ENCODE measurements around the gene TCF23. TPM values are rescaled to one million over a fixed set of nuclear protein-coding genes. Genes with fewer than 3 reads are reported as not detected.

TCF23 gene
- total and polyA plus RNA-seq, 2 of the 8 experiments (the other 6 are each of a cell fraction or from before 2014, with no cell fraction given): 0.02 TPM; not detected in 1

DNA sequence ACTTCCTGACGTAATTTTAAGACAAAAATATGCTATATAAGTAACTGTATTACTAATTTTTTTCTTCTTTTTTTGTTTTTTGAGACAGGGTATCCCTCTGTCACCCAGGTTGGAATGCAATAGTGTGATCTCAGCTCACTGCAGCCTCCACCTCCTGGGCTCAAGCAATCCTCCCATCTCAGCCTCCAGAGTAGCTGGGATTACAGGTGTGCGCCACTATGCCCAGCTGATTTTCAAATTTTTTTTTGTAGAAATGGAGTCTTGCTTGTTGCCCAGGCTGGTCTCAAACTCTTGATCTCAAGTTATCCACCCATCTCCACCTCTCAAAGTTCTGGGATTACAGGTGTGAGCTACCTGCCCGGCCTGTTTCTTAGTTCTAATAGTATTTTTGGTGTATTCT is 29.7 kb downstream of the TCF23 start:
- Histone ChIP-seq H3K79me2 (ENCODE audit: control insufficient read depth in 1 of 2, insufficient read depth in 2 of 2, low read length in 2 of 2) (no peaks in the 10 kb centered on the region), H4K91ac (replicated peaks; ENCODE audit: insufficient read length, low read length) (no peak overlapping the region), H3K23me2 (ENCODE audit: low read depth, low read length) (no peaks in the 10 kb centered on the region), H2BK15ac (ENCODE audit: low read length) (no peak overlapping the region), H3K18ac (ENCODE audit: extremely low read depth, low read length) (no peak overlapping the region), H3K36me3 (ENCODE audit: control insufficient read depth in 2 of 4, insufficient read depth in 4 of 4, low read length in 3 of 4) (no peaks in the 10 kb centered on the region), H3K4me2 (ENCODE audit: insufficient read depth in 1 of 2, low read depth in 2 of 2, low read length in 2 of 2) (no peak overlapping the region), H2BK120ac (replicated peaks; ENCODE audit: low read depth, low read length) (no peak overlapping the region), H3K4me1 (replicated peaks in 1 of 4; ENCODE audit: control insufficient read depth in 3 of 4, insufficient read depth in 4 of 4, low read length in 3 of 4) (no peaks in the 10 kb centered on the region), H2AK5ac (ENCODE audit: low read depth, low read length) (no peak overlapping the region), H3K4ac (replicated peaks; ENCODE audit: insufficient read length, low read depth, low read length) (no peak overlapping the region), H3K27me3 (replicated peaks in 1 of 4; ENCODE audit: control insufficient read depth in 3 of 4, extremely low read depth in 1 of 4, insufficient read depth in 3 of 4, low read length in 3 of 4) (no peaks in the 10 kb centered on the region; a peak in 1 of 7 replicates), H3K4me3 (ENCODE audit: extremely low read depth in 1 of 4, insufficient read depth in 2 of 4, low read depth in 3 of 4, low read length in 4 of 4) (no peak overlapping the region), H4K8ac (ENCODE audit: extremely low read depth, insufficient read depth, low read length) (no peak overlapping the region), H3K27ac (ENCODE audit: low read depth, low read length) (no peak overlapping the region), H3K9ac (replicated peaks in 1 of 4; ENCODE audit: extremely low read depth in 1 of 4, low read depth in 3 of 4, low read length in 3 of 4) (no peak overlapping the region), H3K56ac (replicated peaks; ENCODE audit: insufficient read length, low read depth, low read length) (no peak overlapping the region), H3K14ac (ENCODE audit: insufficient read length) (no peak overlapping the region), H2BK20ac (ENCODE audit: low read length) (no peak overlapping the region), H2AFZ (ENCODE audit: low read length) (no peak overlapping the region), H3K79me1 (ENCODE audit: low read depth, low read length) (no peaks in the 10 kb centered on the region), H2BK12ac (ENCODE audit: low read depth, low read length) (no peak overlapping the region), H4K20me1 (replicated peaks in 1 of 2; ENCODE audit: control insufficient read depth in 1 of 2, insufficient read depth in 2 of 2, low read length in 2 of 2) (no peaks in the 10 kb centered on the region), H3K9me3 (ENCODE audit: insufficient read depth in 2 of 2, low read depth in 1 of 2, low read length in 1 of 2) (no peaks in the 10 kb centered on the region), H2BK5ac (ENCODE audit: low read depth, low read length) (no peak overlapping the region), H4K5ac (ENCODE audit: insufficient read length, low read depth, low read length) (no peak overlapping the region), H3K23ac (ENCODE audit: insufficient read length) (no peak overlapping the region)
- FAIRE-seq (no peak), DNase-seq (ENCODE audit: low read depth in 1 of 2, low spot score in 2 of 2) (no peak)
- POLR2A ChIA-PET (ENCODE audit: partially characterized antibody): interaction anchor here (1.0 kb wide), 1 partner anchor 30 kb away, joined by 3 read pairs; the partner anchor contains the start of gene TCF23
- TF ChIP-seq ATF2 (IDR thresholded peaks at IDR 0.05; ENCODE audit: low read length): no peak
- no peak for TF ChIP-seq ASH2L (IDR thresholded peaks at IDR 0.05; ENCODE audit: low read length)
- TF ChIP-seq TCF12 (IDR thresholded peaks at IDR 0.05; ENCODE audit: low read depth, low read length): no peak
- no peak for TF ChIP-seq BRCA1 (IDR thresholded peaks at IDR 0.05; ENCODE audit: low read depth, low read length)
- TF ChIP-seq CBX5 (IDR thresholded peaks at IDR 0.05; ENCODE audit: low read depth, low read length): no peak
- TF ChIP-seq PHF8 (conservative IDR thresholded peaks at IDR 0.05; ENCODE audit: low read depth, low read length): no peak
- no peak for TF ChIP-seq GTF2F1 (IDR thresholded peaks at IDR 0.05; ENCODE audit: borderline replicate concordance, low read depth, low read length)
- 93% methylated on average over 3 of the region's 3 CpGs; no CpG with 5 or more reads in 1 of the 2 experiments for WGBS, 2 experiments (ENCODE audit: extremely low coverage in 1 of 2, insufficient coverage in 1 of 2, insufficient read length in 1 of 2, insufficient replicate concordance in 2 of 2, low coverage in 1 of 2, low lambda C conversion rate in 2 of 2, missing lambda C conversion rate in 1 of 2)
- CTCF ChIA-PET (ENCODE audit: partially characterized antibody): interaction anchor here (1.5 to 5.0 kb wide), 3 partner anchors 9 to 123 kb away, joined by 4 to 26 read pairs (median 4); no protein-coding TSS in a partner anchor
